D341Med (cell line): Measurements from ENCODE around the gene ANKDD1B.
"Not testable (repeated sequence)": the region's sequence is repeated elsewhere in the genome, so short reads cannot be mapped to it uniquely, and the experiment has no call there.

Experiments used
- DNase-seq: peaks from one replicate; pipeline ENCODE4 v3.0.0; 2012; ENCODE audit warnings: low spot score

Gene ANKDD1B

DNA sequence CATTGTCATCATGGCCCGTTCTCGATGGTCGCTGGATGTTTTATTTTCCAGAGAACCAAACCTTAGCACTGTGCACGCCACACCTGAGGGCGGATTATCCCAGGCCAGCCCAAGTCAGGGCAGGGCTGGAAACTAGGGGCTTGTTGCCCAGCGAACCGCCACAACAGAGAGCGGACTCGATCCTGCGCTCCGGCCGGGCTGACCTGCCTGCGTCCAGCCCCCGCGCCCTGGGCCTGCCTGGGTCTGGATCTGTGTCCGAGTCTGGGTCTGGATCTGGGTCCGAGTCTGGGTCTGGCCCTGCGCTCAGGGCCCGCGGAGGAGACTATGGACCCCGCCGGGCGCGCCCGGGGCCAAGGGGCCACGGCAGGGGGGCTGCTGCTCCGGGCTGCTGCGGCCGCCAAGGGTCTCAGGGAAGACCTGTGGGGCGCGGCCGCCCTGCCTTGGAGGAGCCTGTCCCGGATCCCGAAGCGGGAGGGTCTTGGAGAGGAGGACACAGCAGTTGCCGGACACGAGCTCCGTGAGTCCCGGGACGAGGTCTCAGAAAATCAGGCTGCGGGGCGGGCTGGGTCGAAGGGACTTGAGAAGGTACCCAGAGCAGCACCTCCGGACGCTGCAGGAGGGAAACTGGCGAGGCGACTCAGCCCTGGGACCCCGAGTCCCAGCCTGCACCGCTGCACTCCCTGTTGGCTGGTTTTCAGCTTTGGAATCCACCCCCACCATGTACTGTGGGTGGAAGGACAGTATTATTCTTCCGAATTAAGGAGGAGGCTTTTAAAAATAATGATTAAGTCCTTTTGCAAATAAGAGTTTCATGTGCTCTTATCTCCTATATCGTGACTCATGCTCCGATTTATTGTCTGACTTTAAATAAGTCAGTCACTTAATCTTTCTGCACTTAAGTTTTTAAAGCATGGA, at the start of gene ANKDD1B:
TSS of gene ANKDD1B (plus strand) at position 143 of the 915 bp plus-strand sequence. CDS start at position 325, 182 bp downstream.
- peak; percentile 50 for DNase-seq

DNA sequence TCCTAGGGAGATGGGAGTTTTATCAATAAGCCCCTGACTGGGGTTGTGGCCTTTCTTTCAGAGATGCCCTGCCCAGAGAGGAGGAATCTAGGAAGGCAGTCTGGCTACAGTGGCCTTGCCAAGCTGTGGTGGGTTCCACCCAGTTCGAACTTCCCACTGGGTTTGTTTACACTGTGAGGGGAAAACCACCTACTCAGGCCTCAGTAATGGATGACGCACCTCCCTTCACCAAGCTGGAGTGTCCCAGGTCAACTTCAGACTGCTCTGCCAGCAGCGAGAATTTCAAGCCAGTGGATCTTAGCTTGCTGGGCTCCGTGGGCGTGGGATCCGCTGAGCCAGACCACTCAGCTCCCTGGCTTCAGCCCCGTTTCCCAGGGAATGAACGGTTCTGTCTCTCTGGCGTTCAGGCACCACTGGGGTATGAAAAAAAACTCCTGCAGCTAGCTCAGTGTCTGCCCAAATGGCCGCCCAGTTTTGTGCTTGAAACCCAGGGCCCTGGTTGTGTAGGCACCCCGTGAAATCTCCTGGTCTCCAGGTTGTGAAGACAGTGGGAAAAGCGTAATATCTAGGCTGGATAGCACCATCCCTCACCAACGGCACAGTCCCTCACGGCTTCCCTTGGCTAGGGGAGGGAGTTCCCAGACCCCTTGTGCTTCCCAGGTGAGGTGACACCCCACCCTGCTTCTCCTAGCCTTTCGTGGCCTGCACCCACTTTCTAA, 45.1 kb upstream of the ANKDD1B start:
- DNase-seq: not testable (repeated sequence)

DNA sequence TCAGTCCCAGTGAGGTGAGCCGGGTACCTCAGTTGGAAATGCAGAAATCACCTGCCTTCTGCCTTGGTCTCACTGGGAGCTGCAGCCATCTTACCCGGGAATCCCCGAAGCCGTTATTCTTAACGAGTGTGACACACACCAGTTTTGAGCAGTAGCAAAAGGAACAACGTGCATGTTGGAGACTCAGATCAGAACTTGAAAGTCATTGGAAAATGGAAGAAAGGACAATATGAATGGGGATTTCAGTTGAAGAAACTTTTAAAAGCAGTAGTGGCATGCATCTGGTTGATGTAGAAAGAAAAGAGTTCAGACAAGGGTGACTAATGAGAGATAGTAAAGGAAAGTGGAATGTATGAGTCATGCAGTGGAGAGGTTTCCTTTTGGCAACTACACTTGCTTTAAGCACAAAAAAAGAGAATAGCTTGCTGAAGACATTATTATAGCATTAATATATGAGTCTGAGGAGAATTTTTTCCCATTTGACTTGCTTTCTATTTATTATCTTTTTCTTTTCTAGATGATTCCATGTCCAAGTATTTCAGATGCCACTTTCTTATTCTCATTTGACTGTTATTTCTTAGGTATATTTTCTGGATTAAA, 44.4 kb upstream of the ANKDD1B start:
- no peak for DNase-seq

DNA sequence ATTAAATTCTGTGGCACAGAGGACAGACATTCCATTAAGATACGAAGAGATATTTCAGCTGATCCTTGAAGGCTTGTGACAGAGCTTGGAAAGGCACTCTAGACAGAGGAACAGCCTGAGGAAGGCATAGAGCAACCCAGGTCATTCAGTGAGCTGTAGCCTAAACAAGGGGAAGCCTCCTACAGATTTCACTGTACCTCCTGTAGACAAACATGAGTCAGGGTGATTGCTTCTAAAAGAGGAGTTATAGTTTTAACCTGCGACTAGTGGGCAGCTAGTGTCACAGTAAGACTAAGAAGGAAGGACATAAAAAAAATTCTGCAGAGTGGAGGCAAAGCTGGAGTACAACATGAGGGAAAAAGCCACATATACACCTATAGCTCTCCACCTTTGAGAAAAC, 43.5 kb upstream of the ANKDD1B start:
- no peak for DNase-seq

DNA sequence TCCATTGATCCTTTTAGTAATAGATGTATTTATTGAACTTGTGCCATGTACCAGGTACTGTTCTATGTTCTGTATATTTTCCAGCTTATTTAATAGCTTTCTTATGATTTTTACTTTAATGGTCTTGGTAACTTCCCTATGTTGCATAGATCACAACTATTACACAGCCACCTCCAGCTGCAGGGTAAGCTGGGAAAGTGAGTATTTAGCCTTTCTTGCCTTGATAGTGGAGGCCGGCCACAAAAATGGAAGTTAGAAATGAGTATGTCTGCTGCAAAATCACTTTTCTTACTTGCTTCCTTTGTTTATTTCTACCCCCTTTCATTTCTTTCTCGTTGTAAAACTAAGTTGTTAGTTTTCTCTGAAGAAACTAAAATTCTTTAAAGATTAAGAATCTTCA, 43.1 kb upstream of the ANKDD1B start:
- no peak for DNase-seq

DNA sequence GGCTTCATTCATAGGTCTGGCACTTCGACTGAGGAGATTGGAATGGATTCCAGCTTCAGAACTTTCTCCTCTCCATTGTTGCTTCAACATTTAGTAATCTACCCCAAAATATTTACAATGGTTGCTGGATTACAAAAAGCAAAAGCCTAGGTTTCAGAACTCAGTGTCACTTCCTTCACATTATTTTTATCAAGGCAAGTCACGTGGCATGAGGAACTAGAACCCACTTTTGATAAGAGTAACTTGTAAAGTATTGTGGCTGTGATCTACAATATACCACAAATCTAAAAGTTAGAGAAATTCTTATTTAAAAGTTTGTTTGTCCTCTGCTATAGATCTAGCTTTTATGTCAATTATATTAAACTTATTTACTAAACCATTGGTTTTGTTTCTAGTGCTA, 39.7 kb upstream of the ANKDD1B start:
- DNase-seq: no peak

DNA sequence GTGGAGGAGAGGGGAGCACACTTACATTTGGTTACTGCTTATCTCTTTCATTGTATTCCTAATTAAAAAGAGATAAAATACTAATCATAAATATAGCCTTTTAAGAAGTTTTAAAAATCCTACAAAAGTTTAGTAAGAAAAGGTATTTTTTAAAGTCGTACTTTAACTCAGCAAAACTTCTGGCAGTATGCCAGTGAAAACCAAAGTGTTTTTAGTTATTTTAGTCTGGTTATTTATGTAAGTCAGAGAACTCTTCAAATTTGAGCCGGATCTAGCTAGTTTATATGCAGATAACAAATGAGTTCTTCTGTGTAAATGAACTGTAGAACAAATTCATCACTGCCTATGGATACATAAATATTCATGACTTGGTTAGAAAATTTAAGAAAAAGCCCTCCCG, 36.5 kb upstream of the ANKDD1B start:
- DNase-seq: no peak

DNA sequence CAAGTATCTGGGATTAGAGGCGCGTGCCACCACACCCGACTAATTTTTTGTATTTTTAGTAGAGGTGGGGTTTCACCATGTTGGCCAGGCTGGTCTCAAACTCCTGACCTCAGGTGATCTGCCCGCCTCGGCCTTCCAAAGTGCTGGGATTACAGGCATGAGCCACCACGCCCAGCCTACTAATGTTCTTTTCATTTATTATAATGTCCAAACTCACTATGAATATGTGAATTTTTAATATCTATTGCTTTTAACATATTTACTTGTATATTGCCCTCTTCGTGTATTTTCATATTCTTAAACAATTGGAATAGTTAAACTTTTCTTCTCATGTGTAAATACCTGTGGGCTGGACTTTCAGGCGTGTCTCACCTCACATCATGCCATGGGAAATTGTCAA, 33.0 kb upstream of the ANKDD1B start:
- DNase-seq: not testable (repeated sequence)

DNA sequence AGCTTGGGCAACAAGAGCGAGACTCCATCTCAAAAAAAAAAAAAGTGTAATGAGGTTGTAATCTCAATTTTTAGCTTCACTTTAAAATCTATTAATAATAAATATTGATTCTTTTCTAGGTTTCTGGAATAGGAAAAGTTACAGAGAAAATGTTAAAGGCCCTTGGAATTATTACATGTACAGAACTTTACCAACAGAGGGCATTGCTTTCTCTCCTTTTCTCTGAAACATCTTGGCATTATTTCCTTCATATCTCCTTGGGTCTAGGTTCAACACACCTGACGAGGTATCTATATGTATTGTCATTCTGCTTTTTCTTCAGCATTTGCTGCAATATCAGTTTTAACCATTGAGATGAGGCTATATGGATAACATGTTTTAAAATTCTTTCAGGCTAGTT, 26.6 kb upstream of the ANKDD1B start:
- no peak for DNase-seq

DNA sequence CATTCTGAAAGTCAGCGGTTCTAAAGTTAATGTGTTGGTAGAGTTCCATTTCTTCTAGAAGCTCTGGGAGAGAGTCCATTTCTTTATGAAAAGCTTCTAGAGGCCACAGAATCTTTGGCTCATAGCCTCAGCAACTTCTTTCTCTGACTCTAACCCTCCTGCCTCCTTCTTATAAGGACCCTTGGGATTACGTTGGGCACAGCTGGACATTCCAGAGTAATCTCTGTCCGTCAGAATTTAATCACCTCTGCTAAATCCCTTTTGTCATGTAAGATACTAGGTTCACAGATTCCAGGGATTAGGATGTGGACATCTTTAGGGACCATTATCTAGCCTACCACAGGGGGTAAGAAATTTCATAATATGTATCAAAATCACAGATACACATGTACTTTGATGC, 22.6 kb upstream of the ANKDD1B start:
- no peak for DNase-seq

DNA sequence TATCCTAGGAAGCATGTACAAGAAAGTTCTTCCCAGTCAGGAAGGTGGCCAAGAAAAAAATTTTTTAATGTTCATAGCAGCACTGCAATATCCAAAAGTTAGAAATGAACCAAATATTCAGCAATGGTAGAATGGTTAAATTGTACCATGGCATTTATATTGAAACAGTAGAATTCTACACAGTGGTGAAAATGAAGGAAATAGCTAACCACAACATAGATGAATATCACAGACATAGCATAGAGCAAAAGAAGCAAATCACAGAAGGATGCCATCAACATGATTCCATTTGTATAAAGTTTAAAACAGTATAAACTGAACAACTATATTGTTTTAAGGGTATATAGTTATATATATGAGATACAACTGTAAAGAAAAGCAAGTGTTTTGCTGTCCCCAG, 10.7 kb upstream of the ANKDD1B start:
- DNase-seq: no peak

DNA sequence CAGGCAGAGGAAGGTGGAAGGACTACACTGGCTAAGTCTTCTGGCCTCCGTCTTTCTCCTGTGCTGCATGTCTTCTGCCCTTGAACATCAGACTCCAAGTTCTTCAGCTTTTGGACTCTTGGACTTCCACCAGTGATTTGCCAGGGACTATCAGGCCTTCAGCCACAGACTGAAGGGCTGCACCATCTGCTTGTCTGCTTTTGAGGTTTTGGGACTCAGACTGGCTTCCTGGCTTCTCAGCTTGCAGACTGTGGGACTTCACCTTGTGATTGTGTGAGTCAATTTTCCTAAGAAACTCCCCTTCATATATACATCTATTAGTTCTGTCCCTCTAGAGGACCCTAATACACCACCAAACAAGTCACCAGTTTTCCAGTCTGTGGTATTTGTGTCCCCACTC, 9.7 kb upstream of the ANKDD1B start:
- no peak for DNase-seq

DNA sequence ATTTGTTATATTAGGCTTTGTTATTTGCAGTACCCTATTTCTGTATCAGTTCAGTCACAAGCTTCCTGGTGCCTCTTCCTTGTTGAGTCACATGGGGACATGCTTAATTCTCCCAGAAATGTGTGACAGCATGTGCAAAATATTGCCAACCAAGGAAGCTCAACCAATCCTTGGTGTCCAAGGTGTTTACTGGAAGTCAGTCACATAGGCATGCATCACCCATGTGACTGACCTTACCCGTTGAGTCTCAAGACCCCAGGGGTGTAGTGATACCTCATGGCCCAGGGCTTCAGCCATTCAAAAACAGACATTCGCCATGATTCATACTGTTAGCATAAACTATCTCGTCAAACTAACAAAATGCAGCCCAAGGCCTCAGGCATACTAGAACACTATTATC, 9.3 kb upstream of the ANKDD1B start:
- DNase-seq: no peak

DNA sequence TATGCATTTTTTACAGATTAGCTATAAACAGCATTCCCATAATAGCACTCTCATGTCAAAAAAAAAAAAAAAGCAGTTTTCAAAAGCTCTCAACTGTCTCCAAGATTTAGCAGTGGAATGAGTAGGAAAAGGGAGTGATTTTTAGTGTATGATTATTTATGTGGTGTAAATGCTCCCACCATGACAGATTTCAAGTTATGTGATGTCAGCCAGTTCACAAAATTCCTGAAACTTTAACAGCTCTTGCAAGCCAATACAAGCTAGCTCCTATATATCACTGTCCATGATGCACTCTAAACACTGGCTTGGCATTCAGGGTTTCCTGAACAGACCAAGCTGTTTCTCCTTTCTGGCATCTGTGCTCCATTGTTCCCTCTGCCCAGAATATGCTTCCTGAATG, 7.9 kb upstream of the ANKDD1B start:
- DNase-seq: no peak

DNA sequence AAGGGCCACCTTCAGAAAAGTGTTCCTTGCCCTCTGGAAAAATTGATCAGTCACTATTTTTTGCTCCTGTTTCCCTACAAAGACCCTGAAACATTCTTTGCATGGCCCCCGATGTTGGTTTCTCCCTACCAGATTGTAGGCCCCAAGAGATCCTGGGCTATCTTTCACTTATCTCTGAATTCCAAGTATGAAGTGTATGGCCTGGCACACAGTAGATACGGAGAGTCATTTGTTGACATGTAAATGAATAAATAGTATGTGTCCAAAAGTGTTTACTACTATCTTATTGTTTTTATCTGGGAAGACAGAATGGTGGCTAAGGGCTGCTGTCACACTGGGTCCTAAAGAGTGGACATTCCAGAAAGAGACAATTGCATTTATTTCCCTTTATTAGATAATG, 7.4 kb upstream of the ANKDD1B start:
- no peak for DNase-seq

DNA sequence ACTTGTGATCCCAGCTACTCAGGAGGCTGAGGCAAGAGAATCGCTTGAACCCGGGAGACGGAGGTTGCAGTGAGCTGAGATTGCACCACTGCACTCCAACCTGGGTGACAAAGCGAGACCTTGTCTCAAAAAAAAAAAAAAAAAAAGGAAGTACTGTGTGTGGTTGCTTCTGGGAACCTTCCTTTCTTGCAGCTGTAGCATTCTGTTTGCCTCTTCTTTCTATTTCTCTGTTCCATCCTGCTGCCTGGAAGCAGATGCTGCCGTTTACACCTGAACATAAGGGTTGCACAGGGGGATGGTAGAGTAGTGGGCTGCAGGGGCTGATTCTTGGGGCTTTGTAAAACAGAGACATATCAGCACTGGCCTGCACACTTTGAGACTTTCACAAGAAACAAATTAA, 3.9 kb upstream of the ANKDD1B start:
- not testable (repeated sequence) for DNase-seq

DNA sequence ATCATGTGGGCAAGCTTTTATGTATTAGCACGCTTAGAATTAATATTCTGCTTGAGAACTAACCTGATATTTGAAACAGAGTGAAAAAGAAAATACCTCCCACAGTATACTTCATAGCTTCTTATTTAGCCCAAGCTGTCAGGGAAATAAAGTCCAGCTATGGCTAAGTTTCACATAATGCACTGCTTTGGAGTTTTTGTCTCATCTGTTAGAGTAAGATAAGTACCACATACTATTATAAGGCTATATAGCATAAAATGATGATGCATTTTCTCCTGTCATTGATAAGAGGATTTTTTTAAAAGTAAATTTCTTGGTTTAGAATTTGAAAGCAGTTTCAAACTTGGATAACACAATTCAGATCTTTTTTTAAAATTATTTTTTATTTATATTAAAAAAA, 2.4 kb upstream of the ANKDD1B start:
- DNase-seq: no peak

DNA sequence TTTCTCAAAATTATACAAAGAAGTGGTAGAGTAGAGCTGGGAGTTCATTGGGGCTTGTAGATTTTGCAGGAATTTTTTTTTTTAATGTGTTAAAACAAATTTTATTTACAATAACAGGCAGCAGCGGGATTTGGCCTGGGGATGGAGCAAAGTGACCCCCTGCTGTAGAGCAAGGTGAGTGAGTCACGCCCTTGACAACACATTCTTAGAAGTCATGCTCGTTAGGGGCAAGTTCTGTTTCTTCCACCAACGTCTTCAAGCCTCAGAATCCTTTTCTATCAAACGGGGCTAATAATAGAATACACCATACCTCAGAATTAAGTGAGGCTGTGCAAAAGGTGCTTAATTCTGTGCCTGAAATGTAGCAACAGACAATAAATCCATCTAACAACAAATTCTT, 1.1 kb upstream of the ANKDD1B start:
- no peak for DNase-seq

DNA sequence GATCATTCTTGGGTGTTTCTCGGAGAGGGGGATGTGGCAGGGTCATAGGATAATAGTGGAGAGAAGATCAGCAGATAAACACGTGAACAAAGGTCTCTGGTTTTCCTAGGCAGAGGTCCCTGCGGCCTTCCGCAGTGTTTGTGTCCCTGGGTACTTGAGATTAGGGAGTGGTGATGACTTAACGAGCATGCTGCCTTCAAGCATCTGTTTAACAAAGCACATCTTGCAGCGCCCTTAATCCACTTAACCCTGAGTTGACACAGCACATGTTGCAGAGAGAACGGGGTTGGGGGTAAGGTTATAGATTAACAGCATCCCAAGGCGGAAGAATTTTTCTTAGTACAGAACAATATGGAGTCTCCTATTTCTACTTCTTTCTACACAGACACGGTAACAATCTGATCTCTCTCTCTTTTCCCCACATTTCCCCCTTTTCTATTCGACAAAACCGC, 368 bp upstream of the ANKDD1B start:
- not testable (repeated sequence) for DNase-seq

DNA sequence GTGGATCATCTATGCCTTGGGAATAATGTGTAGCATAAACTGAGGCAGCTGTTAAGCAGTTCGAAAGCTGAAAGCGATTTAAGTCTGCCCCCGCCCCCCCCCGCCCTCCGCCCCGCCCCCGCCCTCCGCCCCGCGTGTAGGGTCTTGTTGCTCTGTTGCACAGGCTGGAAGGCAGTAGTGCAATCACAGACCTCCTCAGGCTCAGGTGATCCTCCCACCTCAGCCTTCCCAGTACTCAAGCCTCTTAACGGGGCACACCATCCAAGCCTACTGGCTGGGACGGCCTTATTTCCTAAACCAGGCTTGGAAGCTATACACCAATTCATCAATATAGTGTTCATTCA, 945 bp downstream of the ANKDD1B start:
- no peak for DNase-seq

DNA sequence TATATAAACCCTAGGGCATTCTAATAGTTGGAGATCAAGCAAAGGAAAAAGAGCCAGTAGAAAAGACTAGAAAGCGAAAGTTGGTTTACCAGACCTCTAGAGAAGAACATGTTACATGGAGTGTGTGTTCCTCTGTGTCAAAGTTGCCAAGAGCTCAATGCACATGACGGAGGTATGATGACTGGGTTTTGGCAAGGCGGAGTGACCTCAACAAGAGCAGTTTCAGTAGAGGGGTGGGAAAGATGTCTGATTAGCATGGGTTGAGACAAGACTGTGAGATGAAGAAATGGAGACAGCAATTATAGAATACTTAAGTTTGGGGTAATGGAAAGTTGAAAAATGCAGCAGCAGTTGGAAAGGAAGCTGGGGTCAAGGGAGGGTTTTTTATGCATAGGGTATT, 1.6 kb downstream of the ANKDD1B start:
- DNase-seq: no peak

DNA sequence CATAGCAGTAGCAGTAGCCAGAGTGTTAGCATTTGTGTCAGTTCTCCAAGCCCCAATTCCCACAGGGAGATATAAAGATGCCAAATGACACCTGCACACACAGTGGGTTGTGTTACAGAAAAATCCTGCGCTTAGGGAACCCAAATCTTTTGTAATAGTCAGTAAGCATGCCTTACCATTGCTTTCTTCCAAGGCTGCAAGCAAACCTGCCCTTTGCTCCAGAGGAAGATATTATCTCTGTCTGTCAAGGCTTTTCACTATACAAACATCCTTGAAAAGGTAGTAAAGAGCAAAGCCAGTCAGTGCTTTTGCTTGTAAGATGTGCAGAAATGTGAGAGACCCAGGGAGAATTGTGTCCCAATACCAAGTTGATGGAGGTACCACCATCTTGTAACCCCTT, 2.9 kb downstream of the ANKDD1B start:
- DNase-seq: no peak

DNA sequence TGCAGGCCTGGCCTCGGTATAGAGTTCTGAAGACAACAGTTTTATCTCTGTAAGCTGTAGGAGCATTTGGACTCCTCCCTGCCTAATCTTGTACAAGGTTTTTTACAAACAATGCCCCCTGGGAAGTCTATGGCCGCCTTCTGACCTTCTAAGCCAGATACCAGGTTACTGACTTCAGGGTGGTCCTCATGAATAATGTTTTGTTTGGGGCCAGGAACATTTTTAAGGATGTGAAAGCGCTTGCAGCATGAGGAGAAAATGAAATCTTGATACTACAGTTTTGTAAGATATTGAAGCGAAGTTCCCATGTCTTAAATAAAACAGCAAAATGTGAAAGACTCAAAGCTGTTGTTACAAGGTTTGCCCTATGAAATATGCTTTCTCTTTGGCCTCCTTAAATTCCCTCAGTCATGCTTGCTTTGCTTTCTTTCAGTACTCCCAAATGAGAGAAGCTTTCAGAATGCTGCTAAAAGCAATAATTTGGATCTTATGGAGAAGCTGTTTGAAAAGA, 5.2 kb downstream of the ANKDD1B start:
- DNase-seq: no peak
